ENCODE measurements around the gene ACP3. TPM values are rescaled to one million over a fixed set of nuclear protein-coding genes. Genes with fewer than 3 reads are reported as not detected.

Gene ACP3
- total RNA-seq, 2 donors from 2014 or later = 1,778 to 14,359 TPM

DNA sequence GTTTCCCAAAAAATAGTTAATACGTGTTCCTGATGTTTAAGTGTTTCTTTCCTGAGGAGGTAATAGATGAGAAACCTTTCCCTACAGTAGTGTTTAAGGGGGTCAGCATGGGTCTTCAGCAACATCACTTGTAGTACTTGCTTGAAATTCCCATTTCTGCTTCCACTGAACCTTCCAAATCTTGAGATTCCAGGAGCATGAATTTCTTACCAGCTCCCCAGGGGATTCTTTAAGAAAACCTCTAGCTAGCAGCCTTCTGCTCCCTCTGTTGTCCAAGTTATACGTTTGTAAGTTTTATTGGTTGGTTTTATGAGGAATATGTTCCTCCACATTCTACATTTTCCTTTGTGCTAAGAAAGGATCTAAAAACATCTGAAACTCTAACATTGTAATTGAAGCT lies 38.2 kb upstream of the ACP3 start:
- TF ChIP-seq, protein P1, sequence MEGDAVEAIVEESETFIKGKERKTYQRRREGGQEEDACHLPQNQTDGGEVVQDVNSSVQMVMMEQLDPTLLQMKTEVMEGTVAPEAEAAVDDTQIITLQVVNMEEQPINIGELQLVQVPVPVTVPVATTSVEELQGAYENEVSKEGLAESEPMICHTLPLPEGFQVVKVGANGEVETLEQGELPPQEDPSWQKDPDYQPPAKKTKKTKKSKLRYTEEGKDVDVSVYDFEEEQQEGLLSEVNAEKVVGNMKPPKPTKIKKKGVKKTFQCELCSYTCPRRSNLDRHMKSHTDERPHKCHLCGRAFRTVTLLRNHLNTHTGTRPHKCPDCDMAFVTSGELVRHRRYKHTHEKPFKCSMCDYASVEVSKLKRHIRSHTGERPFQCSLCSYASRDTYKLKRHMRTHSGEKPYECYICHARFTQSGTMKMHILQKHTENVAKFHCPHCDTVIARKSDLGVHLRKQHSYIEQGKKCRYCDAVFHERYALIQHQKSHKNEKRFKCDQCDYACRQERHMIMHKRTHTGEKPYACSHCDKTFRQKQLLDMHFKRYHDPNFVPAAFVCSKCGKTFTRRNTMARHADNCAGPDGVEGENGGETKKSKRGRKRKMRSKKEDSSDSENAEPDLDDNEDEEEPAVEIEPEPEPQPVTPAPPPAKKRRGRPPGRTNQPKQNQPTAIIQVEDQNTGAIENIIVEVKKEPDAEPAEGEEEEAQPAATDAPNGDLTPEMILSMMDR (IDR thresholded peaks at IDR 0.05) = no peak
- no peak for TF ChIP-seq POLR2A (IDR thresholded peaks at IDR 0.05)
- peak; percentile 31 for TF ChIP-seq POLR2AphosphoS5 (IDR thresholded peaks at IDR 0.05)
- Histone ChIP-seq H3K4me3 (no peak overlapping the region), H3K27ac (peak overlapping the region; percentile 40 to 72), H3K36me3 (no peaks in the 10 kb centered on the region), H3K27me3 (replicated peaks; ENCODE audit: insufficient read depth) (no peaks in the 10 kb centered on the region), H3K4me1 (replicated peaks) (no peaks in the 10 kb centered on the region), H3K9me3 (no peaks in the 10 kb centered on the region)
- intact Hi-C loops (cut with DNase I) = no loop called here
- WGBS = 38% methylated on average over 2 of the region's 2 CpGs
- DNase-seq (ENCODE audit: low spot score) = no peak

DNA sequence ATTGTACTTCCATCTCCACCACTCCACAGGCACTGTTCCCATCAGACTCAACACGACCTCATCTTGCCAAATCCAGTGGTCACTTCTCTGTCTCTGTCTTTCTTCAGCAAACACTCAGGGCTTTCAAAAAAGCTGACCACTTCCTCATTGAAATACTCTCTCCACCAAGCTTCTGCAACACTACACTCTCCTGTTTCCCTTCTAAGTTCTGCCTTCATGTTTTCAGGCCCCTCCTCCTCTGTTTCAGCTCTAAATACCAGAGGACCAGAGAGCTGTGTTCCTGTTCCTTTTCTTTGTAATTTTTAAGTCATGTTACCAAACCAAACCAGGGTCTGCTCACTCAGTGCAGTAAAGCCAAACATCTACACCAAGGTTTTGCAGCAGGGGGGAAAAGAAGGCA lies 33.8 kb upstream of the ACP3 start:
- Histone ChIP-seq H3K4me3 (no peak overlapping the region), H3K27ac (peak overlapping the region; percentile 38 to 54), H3K9me3 (no peaks in the 10 kb centered on the region), H3K4me1 (replicated peaks) (no peaks in the 10 kb centered on the region), H3K36me3 (no peaks in the 10 kb centered on the region), H3K27me3 (replicated peaks; ENCODE audit: insufficient read depth) (no peaks in the 10 kb centered on the region)
- WGBS = 44% methylated on average over 1 of the region's 1 CpG
- TF ChIP-seq POLR2AphosphoS5 (IDR thresholded peaks at IDR 0.05) = no peak
- TF ChIP-seq POLR2A (IDR thresholded peaks at IDR 0.05) = no peak
- TF ChIP-seq, protein P1 (IDR thresholded peaks at IDR 0.05) = no peak
- intact Hi-C loops (cut with DNase I) = no loop called here
- DNase-seq (ENCODE audit: low spot score) = no peak

DNA sequence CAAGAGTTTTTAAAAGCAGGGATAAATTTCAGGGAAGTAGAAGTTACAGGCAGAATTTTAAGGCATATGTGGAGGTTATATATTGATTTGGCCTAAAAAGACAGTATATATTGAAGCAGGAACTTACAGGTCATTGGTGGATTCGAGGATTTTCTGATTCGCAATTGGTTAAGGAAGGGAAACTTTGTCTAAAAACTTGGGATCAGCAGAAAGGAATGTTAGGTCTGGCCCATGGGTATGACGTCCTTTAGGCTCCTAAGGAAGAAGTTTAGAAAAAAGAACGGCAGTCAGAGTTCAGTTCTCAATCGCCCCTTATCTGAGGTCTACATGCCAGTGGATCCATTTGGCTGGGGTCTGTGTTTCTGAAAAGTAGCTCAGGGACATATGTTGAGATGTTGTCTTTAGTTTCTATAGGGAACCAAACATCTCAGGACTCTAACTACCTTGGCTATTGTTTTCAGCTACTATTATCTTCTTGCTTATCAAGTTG lies 33.2 kb upstream of the ACP3 start:
- no peaks in the 10 kb centered on the region for H3K36me3 ChIP-seq
- intact Hi-C loops (cut with DNase I) = no loop called here
- H3K4me3 ChIP-seq = no peak overlapping the region
- H3K27ac ChIP-seq = peak overlapping the region; percentile 38 to 54
- TF ChIP-seq POLR2A (IDR thresholded peaks at IDR 0.05) (no peak), POLR2AphosphoS5 (IDR thresholded peaks at IDR 0.05) (no peak)
- TF ChIP-seq, protein P1 (IDR thresholded peaks at IDR 0.05) = no peak
- no peaks in the 10 kb centered on the region for H3K27me3 ChIP-seq (replicated peaks; ENCODE audit: insufficient read depth)
- no peaks in the 10 kb centered on the region for H3K4me1 ChIP-seq (replicated peaks)
- DNase-seq (ENCODE audit: low spot score) = no peak
- no peaks in the 10 kb centered on the region for H3K9me3 ChIP-seq
- WGBS = 84% methylated on average over 5 of the region's 5 CpGs

DNA sequence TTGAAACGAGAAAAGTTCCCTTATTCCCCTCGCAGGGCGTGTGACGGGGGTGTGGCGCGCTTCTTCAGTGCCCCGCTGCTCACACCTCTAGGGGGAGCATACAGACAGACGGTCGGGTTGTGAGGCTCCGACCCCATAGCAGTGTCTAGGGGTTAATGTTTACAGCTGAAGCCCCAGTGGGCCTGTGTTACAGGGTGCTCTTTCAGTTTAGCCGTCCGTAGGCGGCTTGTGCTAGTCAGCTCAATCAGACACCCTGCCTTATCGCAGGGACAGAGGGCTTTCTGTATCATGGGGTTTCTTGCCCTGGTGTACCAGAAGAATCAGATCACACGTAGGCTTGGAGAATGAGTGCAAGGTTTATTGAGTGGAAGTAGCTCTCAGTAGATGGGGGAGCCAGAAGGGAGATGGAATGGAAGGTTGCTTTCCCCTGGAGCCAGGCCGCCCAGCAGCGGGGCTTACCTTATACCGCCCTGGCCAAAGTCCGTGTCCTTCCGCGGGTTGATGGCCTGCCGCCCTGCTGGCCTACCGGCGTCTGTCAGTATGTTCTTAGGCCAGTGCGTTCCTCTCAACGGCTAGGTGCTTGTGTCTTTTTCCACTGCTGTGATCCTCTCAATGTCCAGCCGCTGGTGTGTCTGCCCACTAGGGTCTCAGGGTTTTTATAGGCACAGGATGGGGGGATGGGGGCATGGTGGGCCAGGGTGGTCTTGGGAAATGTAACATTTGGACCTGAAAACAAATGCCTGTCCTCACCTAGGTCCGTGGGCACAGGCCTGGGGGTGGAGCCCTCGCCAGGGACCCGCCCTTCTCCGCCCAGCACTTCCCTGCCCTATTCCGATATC lies 32.2 kb upstream of the ACP3 start:
- DNase-seq (ENCODE audit: low spot score) = no peak

More for the DNA sequence above, 32.2 kb upstream of the ACP3 start:
- no peaks in the 10 kb centered on the region for H3K4me1 ChIP-seq (replicated peaks)
- intact Hi-C loops (cut with DNase I) = no loop called here
- H3K4me3 ChIP-seq = no peak overlapping the region
- TF ChIP-seq, protein P1 (IDR thresholded peaks at IDR 0.05) = no peak
- TF ChIP-seq POLR2AphosphoS5 (IDR thresholded peaks at IDR 0.05) (no peak), POLR2A (IDR thresholded peaks at IDR 0.05) (no peak)
- 91% methylated on average over 32 of the region's 32 CpGs for WGBS
- H3K9me3 ChIP-seq = no peaks in the 10 kb centered on the region
- H3K36me3 ChIP-seq = no peaks in the 10 kb centered on the region
- peak overlapping the region in 1 of 2 donors; percentile 54 for H3K27ac ChIP-seq
- no peaks in the 10 kb centered on the region for H3K27me3 ChIP-seq (replicated peaks; ENCODE audit: insufficient read depth)
